Activated CD4-positive, alpha-beta T cell treated with anti-CD3 and anti-CD28 coated beads for 1 hour (primary cell): ENCODE measurements around the gene ACSL1.

Source experiments
- DNase-seq: peaks from one replicate; pipeline ENCODE4 v3.0.0-alpha.2; 2020

ACSL1 gene

DNA sequence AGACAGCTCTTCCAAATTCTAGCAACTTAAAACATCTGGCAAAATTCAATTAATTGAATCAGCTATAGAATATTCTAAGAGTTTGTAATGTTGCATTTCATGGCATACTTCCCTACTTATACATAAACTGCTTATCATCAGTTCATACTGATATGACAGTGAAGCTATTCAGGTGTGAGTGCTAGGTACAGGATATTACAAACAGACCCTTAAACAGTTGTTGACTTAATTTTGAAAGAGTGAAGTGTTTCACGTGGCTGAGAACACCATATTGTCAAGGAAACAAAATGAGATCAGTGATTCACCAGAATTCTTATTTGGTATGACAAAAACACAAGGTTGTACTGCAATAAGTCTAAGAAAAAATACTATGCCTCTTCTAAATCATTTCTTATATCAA is 119.3 kb downstream of the ACSL1 start:
- DNase-seq = no peak

DNA sequence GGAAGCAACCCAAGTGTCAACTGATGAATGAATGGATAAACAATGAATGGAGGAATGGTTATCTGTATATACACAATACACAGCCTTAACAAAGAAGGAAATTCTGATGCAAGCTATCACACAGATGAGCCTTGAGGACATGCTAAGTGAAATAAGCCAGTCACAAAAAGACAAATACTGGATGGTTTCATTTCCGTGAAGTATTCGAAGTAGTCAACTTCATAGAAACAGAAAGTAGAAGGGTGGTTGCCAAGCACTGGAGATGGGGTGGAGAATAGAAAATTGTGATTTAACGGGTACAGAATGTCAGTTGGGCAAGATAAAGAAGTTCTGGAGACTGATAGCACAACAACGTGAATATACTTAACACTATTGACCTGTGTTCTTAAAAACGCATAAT is 120.1 kb downstream of the ACSL1 start:
- no peak for DNase-seq
